Neural progenitor cell (in vitro differentiated cells): ENCODE results near the gene PSMC3IP.

Experiments used
- EZH2 ChIP-seq: fragments of 200-600 bp; sonication (generic); IDR thresholded peaks from 2 replicates; pipeline ENCODE4 v1.6.1; 2017; ENCODE audit warnings: antibody characterized with exemption, mild to moderate bottlenecking, moderate library complexity
- EZH2phosphoT487 ChIP-seq: fragments of 200-600 bp; sonication (generic); IDR thresholded peaks from 2 replicates; pipeline ENCODE4 v1.6.1; 2017; ENCODE audit warnings: antibody characterized with exemption

DNA sequence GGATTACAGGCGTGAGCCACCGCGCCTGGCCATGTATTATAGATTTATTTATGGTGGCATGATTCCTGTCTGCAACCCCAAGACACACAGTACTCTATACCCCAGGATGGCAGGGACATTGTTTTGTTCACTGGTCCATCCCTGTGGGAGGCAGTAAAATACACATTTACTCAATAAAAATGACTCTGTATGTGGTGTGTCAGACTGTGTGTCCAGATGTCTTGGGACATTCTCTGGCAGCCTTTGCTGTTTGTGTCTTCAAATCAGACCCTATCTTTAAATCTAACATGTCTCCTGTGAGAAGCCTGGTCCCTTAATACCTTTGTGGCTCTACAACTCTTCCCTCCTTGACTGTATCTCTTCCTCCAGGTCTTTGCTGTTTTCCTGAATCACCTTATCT is 17.3 kb downstream of the PSMC3IP start:
- TF ChIP-seq EZH2 (no peak), EZH2phosphoT487 (no peak)
